A549 (cell line): ENCODE results near the gene PTPRN2.

Experiments used
- EP300 ChIP-seq, 2 experiments: fragments of >200 bp; sonication (Bioruptor Twin); formaldehyde crosslinking; IDR thresholded peaks; 2 replicates in 1 of 2; 3 replicates in 1 of 2; pipeline ENCODE4 v1.6.1; 2016 to 2017
- KDM5A ChIP-seq: fragments of 200-600 bp; sonication (generic); IDR thresholded peaks from 2 replicates; pipeline ENCODE4 v1.6.1; 2016; ENCODE audit warnings: antibody characterized with exemption, mild to moderate bottlenecking
- NPAS2 ChIP-seq: fragments of 250-450 bp; sonication (Bioruptor Pico); IDR thresholded peaks from 2 replicates; pipeline ENCODE4 v1.8.0; 2022; ENCODE audit warnings: mild to moderate bottlenecking, moderate library complexity, borderline replicate concordance
- POLR2AphosphoS2 ChIP-seq: conservative IDR thresholded peaks from 2 replicates; pipeline ENCODE4 v1.6.1; 2012; ENCODE audit warnings: low read length, improper control_type of control experiment, inconsistent platforms
- TF ChIP-seq, protein P1 (sequence below): fragments of >200 bp; sonication (Bioruptor Twin); formaldehyde crosslinking; IDR thresholded peaks from 3 replicates; pipeline ENCODE4 v1.5.1; 2016
- TF ChIP-seq, protein P2 (sequence below): fragments of 200-600 bp; sonication (generic); IDR thresholded peaks from 2 replicates; pipeline ENCODE4 v1.6.1; 2016; ENCODE audit warnings: antibody characterized with exemption, mild to moderate bottlenecking, moderate library complexity

GRCh38 chr7:158475036-158475678 is 112.5 kb downstream of the PTPRN2 start:
- TF ChIP-seq, protein P1, sequence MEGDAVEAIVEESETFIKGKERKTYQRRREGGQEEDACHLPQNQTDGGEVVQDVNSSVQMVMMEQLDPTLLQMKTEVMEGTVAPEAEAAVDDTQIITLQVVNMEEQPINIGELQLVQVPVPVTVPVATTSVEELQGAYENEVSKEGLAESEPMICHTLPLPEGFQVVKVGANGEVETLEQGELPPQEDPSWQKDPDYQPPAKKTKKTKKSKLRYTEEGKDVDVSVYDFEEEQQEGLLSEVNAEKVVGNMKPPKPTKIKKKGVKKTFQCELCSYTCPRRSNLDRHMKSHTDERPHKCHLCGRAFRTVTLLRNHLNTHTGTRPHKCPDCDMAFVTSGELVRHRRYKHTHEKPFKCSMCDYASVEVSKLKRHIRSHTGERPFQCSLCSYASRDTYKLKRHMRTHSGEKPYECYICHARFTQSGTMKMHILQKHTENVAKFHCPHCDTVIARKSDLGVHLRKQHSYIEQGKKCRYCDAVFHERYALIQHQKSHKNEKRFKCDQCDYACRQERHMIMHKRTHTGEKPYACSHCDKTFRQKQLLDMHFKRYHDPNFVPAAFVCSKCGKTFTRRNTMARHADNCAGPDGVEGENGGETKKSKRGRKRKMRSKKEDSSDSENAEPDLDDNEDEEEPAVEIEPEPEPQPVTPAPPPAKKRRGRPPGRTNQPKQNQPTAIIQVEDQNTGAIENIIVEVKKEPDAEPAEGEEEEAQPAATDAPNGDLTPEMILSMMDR, result no peak
- TF ChIP-seq, protein P2, sequence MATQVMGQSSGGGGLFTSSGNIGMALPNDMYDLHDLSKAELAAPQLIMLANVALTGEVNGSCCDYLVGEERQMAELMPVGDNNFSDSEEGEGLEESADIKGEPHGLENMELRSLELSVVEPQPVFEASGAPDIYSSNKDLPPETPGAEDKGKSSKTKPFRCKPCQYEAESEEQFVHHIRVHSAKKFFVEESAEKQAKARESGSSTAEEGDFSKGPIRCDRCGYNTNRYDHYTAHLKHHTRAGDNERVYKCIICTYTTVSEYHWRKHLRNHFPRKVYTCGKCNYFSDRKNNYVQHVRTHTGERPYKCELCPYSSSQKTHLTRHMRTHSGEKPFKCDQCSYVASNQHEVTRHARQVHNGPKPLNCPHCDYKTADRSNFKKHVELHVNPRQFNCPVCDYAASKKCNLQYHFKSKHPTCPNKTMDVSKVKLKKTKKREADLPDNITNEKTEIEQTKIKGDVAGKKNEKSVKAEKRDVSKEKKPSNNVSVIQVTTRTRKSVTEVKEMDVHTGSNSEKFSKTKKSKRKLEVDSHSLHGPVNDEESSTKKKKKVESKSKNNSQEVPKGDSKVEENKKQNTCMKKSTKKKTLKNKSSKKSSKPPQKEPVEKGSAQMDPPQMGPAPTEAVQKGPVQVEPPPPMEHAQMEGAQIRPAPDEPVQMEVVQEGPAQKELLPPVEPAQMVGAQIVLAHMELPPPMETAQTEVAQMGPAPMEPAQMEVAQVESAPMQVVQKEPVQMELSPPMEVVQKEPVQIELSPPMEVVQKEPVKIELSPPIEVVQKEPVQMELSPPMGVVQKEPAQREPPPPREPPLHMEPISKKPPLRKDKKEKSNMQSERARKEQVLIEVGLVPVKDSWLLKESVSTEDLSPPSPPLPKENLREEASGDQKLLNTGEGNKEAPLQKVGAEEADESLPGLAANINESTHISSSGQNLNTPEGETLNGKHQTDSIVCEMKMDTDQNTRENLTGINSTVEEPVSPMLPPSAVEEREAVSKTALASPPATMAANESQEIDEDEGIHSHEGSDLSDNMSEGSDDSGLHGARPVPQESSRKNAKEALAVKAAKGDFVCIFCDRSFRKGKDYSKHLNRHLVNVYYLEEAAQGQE, result no peak
- TF ChIP-seq POLR2AphosphoS2 (no peak), NPAS2 (CRISPR knock-in tag) (no peak), KDM5A (no peak), EP300 (IDR thresholded peaks at IDR 0.05) (no peak)
